Panc1 (cell line): ENCODE measurements around the gene ERC2. TPM values are rescaled to one million over a fixed set of nuclear protein-coding genes. Genes with fewer than 3 reads are reported as not detected.

Experiments
- ATAC-seq: fragments of 200-7000 bp; cut with Tn5 transposase; 2 replicates; pipeline ENCODE4 v1.9.1; 2020; ENCODE audit warnings: mild to moderate bottlenecking, moderate library complexity
- BruUV-seq: library from RNA; stranded (reverse); fragments of 400-500 nt; replicated peaks from 2 replicates; lab custom pipeline; 2021; lab: Mats Ljungman, UMichigan
- CTCF ChIA-PET: fragments of 300-600 bp; sonication (Branson Sonifier 250); formaldehyde crosslinking; loops from one replicate; lab custom pipeline; 2022; ENCODE audit warnings: antibody characterized with exemption; lab: Charles Lee
- POLR2A ChIA-PET: fragments of 300-600 bp; sonication (Branson Sonifier 250); formaldehyde crosslinking; loops from one replicate; lab custom pipeline; 2022; ENCODE audit warnings: antibody characterized with exemption; lab: Charles Lee
- DNase-seq: peaks from one replicate; pipeline ENCODE4 v3.0.0-alpha.2; 2010; ENCODE audit warnings: low read depth, low spot score
- H3K27ac ChIP-seq: 2 replicates; pipeline ENCODE4 v1.5.1; 2011; ENCODE audit warnings: mild to moderate bottlenecking, low read length, inconsistent platforms
- H3K27me3 ChIP-seq: fragments of 200-500 bp; sonication (Bioruptor generic); 2 replicates; pipeline ENCODE4 v1.6.0; 2014; ENCODE audit warnings: low read length, inconsistent platforms; ENCODE audit not compliant: control insufficient read depth, insufficient read depth
- H3K36me3 ChIP-seq: fragments of 200-500 bp; sonication (Bioruptor generic); 2 replicates; pipeline ENCODE4 v1.5.1; 2014; ENCODE audit warnings: inconsistent platforms, mild to moderate bottlenecking, low read length, moderate library complexity; ENCODE audit not compliant: control insufficient read depth, insufficient read depth
- H3K4me1 ChIP-seq: 2 replicates; pipeline ENCODE4 v1.5.1; 2011; ENCODE audit warnings: inconsistent platforms, mild to moderate bottlenecking, low read length, moderate library complexity; ENCODE audit not compliant: control insufficient read depth, insufficient read depth
- H3K4me3 ChIP-seq, 2 experiments: 2 replicates each; pipeline ENCODE4 v1.5.1; 2011 to 2012; ENCODE audit warnings: low read depth in 2 of 2, low read length in 2 of 2, mild to moderate bottlenecking in 2 of 2, inconsistent platforms in 1 of 2, moderate library complexity in 1 of 2
- H3K9me3 ChIP-seq: fragments of 200-500 bp; sonication (Bioruptor generic); 2 replicates; pipeline ENCODE4 v1.5.1; 2014; ENCODE audit warnings: low read depth, mild to moderate bottlenecking, inconsistent platforms, low read length, moderate library complexity; ENCODE audit not compliant: control insufficient read depth, insufficient read depth
- CTCF ChIP-seq: fragments of 450-650 bp; IDR thresholded peaks from 2 replicates; pipeline ENCODE4 v1.5.1; 2017; ENCODE audit warnings: mild to moderate bottlenecking
- POLR2AphosphoS5 ChIP-seq: IDR thresholded peaks from 2 replicates; pipeline ENCODE4 v1.6.1; 2012; ENCODE audit warnings: mild to moderate bottlenecking, low read depth, low read length, moderate library complexity
- REST ChIP-seq, 2 experiments: IDR thresholded peaks; 2 replicates each; pipeline ENCODE4 v1.6.1; 2011 to 2012; ENCODE audit warnings: low read depth in 2 of 2, control low read depth in 1 of 2, low read length in 1 of 2, mild to moderate bottlenecking in 1 of 2, moderate library complexity in 1 of 2; ENCODE audit not compliant: insufficient read depth in 1 of 2
- SIN3A ChIP-seq: IDR thresholded peaks from 2 replicates; pipeline ENCODE4 v1.6.1; 2012; ENCODE audit warnings: low read depth, mild to moderate bottlenecking, low read length, moderate library complexity, borderline replicate concordance; ENCODE audit not compliant: insufficient read depth
- TCF7L2 ChIP-seq: IDR thresholded peaks from 2 replicates; pipeline ENCODE4 v1.6.1; 2011; ENCODE audit warnings: mild to moderate bottlenecking, low read depth, low read length, inconsistent platforms
- in situ Hi-C: cut with HindIII; loops from 2 replicates; pipeline ENCODE4 v1.10.0; 2016; ENCODE audit warnings: low sequenced_read_pairs, low pct_unique_long_range_greater_than_20kb
- intact Hi-C: fragments of 100-400 bp; cut with micrococcal nuclease; formaldehyde crosslinking; loops from one replicate; pipeline ENCODE4 v1.10.0; 2022; ENCODE audit not compliant: unreplicated experiment
- total RNA-seq: library from RNA; stranded (reverse); gene quantifications from one replicate; pipeline ENCODE4 v1.2.1, GENCODE V29; 2021; ENCODE audit not compliant: unreplicated experiment

The ERC2 gene
- total RNA-seq, 1 experiment from 2014 or later: 0.33 TPM

- Histone ChIP-seq H3K4me3 (peak overlapping the region in 1 of 2 experiments; percentile 18; a peak in 1 of 4 replicates), H3K36me3 (no peaks in the 10 kb centered on the region), H3K27ac (peak overlapping the region; percentile 69), H3K27me3 (no peaks in the 10 kb centered on the region), H3K9me3 (no peaks in the 10 kb centered on the region), H3K4me1 (peaks cover 22% of the 10 kb centered on the region)
- TF ChIP-seq POLR2AphosphoS5: no peak; the same call in 1 of the 2 replicates
- TF ChIP-seq CTCF: no peak
- no peak for TF ChIP-seq REST (IDR thresholded peaks at IDR 0.05; ENCODE audit: insufficient read depth in 1 of 2, low read depth in 2 of 2, low read length in 1 of 2)
- no peak for TF ChIP-seq SIN3A
- no peak for TF ChIP-seq TCF7L2
- in situ Hi-C loops: no loop called here
- peak; percentile 72 for DNase-seq
- peak; percentile 99 for ATAC-seq
- intact Hi-C loops: no loop called here
- BruUV-seq: no TSS peak
- CTCF ChIA-PET: no interaction called here
- POLR2A ChIA-PET: no interaction called here
Observed at GRCh38 chr3:56131974-56132590, 336.2 kb downstream of the ERC2 start.

- DNase-seq (no peak), ATAC-seq (no peak)
- no peak overlapping the region for H3K4me3 ChIP-seq
- no peaks in the 10 kb centered on the region for H3K27me3 ChIP-seq
- no peaks in the 10 kb centered on the region for H3K36me3 ChIP-seq
- no TSS peak for BruUV-seq
- no peak overlapping the region for H3K27ac ChIP-seq
- H3K4me1 ChIP-seq: peaks cover 22% of the 10 kb centered on the region
- no peaks in the 10 kb centered on the region for H3K9me3 ChIP-seq
- in situ Hi-C loops: no loop called here
- POLR2A ChIA-PET: no interaction called here
- intact Hi-C loops: no loop called here
- TF ChIP-seq POLR2AphosphoS5 (no peak), SIN3A (no peak), CTCF (no peak), REST (IDR thresholded peaks at IDR 0.05; ENCODE audit: insufficient read depth in 1 of 2, low read depth in 2 of 2, low read length in 1 of 2) (no peak), TCF7L2 (no peak)
- CTCF ChIA-PET: no interaction called here
Observed at GRCh38 chr3:56130036-56130435, 338.2 kb downstream of the ERC2 start.
